Ureter (tissue), 1 donor: ENCODE results near the gene FAAP100. TPM values are rescaled to one million over a fixed set of nuclear protein-coding genes. Genes with fewer than 3 reads are reported as not detected.
A peak's percentile ranks its signal among the peaks of the same experiment; 100 is the strongest.

Source experiments
- DNase-seq: peaks from one replicate; pipeline ENCODE4 v3.0.0-alpha.2; 2020; ENCODE audit warnings: low spot score
- total RNA-seq: library from RNA; stranded (reverse); gene quantifications from one replicate; pipeline ENCODE4 v1.2.4, GENCODE V29; 2023
- donor health status: DM: yes; HTN: yes; CAD: no.

The FAAP100 gene
- total RNA-seq, 1 donor from 2014 or later = 37.1 TPM

DNA sequence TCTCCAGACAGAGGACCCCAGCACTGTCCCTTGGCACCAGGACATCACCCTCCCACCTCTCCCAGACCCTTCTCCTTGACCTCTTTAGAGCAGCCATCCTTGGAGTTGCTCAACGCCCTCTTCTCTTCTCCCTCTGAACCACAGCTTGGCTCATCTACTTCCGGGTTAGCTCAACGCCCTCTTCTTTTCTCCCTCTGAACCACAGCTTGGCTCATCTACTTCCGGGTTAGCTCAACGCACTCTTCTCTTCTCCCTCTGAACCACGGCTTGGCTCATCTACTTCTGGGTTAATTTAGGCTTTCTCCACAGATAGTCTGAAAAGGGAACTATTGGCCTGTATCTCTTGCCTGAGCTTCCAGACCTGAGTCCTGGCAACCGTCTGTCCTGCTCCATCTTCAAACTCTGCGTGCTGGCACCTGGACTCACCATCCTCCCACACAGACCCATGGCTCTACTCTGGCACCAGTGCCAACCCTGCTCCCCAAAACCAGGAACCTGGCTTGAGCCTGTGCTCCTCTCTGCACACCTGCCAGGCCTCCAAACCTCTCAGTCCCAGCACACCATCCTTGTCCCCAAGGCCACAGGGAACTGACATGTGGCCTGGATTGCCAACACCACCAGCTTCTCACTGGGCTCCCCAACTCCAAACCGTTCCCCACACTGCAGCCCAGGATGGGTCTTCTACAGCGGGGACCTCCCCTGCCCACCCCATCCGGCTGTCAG, 25.3 kb upstream of the FAAP100 start:
- DNase-seq = no peak

DNA sequence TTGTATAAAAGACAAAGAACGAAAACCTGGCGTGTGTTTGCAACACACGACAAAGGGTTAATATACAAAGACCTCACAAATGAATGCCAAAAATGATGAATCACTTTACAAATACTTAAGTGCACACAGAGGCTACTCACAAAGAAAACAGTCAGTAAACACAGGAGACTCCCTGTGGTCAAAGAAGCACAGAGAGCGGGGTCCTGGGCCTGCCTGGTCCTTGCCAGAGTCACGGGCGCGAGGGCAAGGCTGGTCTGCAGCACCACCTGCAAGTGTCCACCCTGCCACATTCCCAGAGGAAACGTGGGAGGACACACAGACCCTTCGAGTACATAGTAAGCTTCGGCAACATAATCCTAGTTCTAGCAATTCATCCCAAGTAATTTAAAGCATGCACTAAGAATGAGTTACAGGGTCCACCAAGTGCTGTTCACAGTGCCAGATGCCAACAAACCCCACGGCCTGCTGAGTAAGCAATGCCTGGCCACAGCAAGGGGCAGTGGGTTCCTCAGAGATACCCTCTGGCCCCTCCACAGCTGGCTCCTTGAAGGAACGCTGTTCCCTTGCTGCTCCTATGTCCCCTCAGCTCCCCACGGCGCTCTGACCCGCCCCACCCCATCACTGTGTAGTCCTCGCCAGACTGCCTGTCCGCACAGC, 24.6 kb upstream of the FAAP100 start:
- DNase-seq = no peak

DNA sequence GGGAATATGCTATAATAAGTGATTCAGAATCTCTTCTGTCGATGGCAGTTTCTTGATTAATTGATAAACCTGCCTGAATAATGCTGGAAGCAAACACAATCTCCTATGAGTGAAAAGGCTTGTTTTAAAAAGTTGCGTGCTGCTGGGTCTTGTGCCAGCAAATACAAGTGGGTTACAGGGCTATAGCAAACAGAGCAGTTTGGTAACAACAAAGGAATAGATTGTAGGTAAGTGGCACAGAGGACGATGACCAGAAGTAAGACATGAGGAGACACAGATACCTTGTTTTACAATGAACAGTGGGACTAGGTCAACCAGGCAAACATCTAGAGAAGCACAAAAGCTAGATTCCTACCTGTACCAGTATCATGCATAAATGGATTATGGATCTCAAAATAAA, 23.7 kb upstream of the FAAP100 start:
- no peak for DNase-seq

DNA sequence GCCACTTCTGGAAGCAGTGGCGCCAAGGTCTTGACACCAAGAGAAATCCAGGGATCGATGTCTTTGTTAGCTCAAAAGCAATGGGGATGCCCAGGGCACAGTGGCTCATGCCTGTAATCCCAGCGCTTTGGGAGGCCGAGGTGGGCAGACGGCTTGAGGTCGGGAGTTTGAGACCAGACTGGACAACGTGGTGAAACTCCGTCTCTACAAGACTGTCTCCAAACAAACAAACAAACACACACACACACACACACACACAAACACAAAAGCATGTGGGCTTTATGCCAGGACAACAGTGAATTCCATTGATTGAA, 22.4 kb upstream of the FAAP100 start:
- no peak for DNase-seq

DNA sequence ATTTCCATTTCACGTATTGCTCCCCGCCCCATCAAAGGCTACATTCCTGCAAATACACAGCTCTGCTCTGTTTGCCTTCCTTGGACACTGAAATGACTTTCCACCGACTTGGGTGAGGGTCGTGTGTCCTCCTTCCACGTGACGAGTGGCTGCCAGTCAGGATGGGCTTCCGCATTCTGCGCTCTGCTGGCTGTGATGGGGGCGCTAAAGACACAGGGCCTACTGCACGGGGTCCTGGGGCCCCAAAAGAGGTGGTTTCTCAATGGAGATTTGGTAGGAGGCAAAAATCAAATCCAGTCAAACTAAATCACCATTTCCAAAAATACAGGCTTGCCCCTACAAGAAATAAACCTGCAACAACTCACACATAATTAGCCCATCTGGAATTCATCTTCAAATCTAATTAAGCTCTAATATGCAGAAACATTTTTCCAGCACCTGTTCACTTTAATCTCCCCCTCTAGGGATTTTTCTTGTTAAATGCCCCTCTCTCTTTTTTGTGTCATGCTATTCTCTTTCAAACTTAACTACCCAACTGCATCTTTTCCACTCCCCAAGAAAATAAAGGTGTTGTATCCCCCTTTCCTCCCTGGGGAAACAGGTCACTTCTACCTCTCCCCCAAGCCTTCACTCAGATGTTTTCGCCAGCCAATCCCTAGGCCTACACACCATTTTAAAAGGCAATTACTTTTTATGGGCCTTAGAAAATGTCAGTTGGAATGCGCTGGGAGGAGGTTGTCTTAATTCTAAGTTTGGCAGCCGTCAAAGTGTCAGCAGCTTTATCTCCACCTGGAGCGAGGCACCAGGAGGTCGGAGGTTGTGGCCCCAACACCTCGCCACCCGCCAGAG, 21.9 kb upstream of the FAAP100 start:
- no peak for DNase-seq

DNA sequence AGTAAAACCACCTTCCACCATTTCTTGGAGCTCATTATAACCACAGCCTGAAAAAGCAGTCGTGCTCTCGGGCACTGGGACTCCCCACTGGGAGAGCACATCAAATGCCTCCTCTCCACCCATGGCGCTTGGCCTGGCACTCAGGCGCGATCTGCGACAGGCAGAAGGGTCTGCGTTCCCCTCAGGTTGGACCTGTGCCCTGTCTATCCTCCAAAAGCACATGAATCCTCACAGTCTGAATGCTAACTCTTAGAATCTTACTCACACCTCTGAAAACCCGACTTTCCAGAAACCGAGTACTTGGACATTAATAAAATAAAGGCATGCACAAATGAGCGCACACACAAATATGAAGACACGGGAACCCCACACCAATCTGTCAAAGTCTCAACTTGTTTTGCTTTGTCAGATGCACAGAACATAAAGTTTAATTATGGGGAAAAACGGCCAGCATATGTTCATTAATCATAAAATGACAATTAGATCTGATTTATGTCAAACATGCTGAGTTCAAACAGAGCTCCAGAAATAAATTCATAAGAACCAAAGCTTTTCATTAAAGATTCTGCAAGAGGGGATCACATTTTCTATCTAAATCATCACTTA, 20.5 kb upstream of the FAAP100 start:
- DNase-seq = no peak

DNA sequence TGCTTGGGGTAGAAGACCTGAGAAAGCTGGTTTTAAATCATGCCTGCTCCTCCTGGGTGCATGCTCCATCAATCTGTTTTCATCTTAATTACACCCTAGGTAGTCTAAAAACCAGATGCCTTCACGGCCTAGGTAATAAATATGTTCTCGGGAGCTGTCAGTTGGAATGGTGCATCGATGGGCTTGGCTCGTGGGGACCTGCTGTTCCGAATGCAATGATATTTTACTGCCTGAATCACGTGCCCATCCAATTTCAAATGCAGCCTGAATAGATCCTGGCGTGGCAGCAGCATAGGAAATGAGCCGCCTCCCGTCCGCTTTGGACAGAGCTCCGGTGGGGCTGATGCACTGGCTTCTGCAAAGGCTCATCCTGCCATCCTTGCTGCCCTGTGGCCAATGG, 18.8 kb upstream of the FAAP100 start:
- no peak for DNase-seq

DNA sequence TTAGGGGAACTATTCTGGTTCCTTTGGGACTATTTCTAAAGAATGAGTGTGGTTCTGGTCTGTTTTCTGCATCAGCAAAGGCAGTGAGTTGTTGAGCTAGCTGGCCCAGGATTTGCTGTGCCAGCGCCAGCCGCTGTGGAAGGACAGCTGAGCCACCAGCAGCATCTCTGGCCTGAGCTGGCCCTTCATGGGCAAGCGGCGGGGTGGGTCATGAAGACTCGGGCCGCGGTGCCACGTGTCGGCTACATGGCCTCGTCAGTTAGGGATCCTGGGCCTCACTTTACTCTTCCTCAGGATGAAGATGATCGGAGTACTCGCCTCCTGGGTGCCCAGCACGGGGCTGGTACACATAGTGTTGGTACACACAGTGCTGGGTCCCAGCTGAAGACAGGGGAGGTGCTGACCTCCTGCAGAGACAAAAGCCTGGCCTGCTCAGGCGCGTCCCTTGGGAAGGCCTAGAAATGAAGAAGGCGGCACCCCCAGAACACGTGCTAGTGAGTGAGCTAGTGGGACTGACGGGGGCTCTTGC, 17.9 kb upstream of the FAAP100 start:
- no peak for DNase-seq

DNA sequence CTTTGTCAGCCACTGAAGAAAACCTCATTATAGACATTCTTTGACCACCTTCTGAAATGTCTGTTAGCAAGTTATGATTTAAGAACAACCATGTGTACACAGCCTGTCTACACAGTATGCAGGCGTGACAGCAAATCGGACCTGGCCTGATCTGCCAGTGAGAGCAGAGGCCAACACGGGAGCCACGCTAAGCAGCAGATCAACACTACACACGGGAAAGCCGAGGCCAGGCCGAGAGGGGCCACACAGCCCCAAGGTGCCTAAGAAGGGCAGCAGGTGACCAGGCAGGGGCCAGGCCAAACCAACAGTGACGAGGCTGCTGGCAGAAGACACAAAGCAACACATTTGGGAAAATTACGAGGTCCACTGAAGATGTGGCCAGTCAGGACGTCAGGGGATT, 16.3 kb upstream of the FAAP100 start:
- DNase-seq = no peak

DNA sequence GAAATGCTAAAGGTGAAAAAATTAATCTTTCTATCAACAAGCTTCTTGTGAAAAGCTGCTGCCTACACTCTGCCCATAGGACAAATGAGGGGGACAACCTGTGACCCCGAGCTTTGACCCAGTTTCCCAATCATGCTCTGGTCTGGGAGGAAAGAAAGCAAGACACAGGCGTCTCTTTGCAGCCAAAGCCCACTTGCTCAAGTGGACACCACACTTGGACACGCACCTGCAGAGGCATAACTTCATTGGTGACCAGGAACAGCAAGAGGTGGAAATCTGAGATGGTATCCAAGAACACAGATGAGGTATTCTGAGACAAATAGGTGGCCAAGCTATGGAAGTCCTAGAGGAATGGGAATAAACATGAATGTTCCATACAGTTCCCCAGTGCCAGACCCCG, 15.0 kb upstream of the FAAP100 start:
- DNase-seq = no peak

DNA sequence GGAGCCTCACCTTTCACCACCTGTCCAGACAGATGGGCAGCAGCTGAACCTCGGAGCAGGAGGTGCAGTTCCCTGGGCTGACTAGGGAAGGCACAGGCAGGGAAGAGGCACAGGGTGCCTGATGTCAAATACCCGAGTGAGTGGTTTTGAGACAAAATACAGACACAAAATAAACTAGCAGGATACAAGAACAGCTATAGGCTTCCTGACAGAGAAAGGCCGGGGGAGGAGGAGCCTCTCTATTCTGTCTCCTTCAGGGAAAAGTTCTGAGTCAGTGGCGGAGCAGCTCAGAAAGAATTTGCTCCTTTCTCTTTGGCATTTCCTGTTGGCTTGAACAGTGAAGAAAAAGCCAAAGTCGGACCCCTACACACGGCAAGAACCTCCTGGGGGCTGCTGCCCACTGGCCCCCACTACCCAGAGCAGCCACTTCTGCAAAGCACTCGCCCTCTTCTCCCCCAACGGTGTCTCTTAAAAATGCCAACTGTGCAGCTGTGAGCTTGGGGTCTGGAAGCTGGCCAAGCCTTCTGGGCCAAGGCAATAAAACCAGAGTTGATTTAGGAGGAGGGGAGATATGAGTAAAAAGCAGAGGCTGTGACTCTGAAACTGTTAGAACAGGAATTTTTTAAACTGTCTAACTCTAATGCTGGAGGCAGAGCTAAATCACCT, 14.4 kb upstream of the FAAP100 start:
- peak; percentile 75 for DNase-seq

DNA sequence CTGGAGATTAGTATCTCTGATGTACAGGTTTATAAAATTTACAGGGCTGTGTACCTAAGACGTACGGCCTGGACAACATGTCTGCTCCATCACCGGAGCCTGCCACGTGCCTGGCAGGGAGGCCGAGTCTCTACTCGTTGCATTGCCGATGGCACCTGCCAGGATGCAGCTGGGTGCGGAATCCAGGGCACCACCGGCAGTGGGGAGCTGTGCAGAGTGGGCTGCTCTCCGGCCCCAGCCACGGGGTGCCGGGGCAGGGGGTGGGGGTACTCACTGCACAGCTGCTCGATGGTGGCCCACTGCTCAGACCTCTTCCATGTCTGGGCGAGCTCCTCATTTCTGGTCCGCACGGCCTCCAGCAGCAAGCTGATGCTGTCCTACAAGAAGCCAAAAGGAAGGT, 13.1 kb upstream of the FAAP100 start:
- no peak for DNase-seq

DNA sequence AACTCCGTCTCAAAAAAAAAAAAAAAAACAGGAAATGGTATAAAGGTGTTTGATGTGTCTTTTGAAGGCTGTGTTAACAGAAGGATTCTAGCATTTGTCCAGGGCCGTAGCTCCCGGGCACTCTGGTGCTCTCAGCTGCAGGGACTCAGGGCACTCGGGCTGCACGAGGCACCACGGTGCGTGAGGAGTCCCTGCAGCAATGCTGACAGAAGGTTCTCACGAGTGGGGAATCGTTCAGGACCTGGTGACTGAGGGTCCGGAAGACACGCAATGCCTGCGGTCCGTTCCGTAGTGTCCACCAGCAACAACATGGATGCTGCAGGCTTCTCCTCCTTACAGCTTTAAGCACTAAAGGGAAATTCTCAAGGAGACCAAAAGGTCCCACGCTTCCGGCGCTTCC, 12.6 kb upstream of the FAAP100 start:
- no peak for DNase-seq

DNA sequence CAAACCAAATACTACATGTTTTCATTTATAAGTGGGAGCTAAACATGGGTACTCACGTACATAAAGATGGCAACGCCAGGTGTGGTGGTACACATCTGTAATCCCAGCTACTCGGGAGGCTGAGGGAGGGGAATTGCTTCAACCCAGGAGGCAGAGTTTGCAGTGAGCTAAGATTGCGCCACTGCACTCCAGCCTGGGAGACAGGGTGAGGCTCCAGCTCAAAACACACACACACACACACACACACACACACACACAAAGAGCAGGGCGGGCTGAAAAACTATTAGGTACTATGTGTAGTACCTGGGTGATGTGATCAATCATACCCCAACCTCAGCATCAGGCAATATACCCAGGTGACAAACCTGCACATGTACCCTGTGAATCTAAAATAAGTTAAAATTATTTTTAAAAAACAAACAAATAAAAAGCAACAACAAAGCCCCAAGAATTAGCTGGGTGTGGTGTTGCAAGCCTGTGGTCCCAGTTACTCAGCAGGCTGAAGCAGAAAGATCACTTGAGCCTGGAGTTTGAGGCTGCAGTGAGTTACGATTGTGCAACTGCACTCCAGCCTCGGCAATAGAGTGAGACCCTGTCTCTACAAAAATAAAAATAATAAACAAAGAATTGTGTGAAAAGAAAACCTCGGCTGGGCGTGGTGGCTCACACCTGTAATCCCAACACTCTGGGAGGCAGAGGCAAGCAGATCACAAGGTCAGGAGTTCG, 11.9 kb upstream of the FAAP100 start:
- DNase-seq = no peak

DNA sequence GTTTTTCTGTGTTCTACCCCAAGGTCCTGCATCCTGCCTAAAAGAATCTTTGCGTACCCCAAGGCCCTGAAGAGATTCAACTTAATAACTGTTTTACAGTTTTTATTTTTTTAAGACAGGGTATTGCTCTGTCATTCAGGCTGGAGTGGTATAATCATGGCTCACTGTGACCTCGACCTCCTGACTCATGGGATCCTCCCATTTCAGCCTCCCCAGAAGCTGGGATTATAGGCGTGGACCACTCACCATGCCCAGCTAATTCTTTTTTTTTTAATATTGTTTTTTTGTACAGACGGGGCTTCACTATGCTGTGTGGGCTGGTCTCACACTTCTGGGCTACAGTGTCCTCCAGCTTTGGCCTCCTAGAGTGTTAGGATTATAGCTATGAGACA, 9.3 kb upstream of the FAAP100 start:
- no peak for DNase-seq

DNA sequence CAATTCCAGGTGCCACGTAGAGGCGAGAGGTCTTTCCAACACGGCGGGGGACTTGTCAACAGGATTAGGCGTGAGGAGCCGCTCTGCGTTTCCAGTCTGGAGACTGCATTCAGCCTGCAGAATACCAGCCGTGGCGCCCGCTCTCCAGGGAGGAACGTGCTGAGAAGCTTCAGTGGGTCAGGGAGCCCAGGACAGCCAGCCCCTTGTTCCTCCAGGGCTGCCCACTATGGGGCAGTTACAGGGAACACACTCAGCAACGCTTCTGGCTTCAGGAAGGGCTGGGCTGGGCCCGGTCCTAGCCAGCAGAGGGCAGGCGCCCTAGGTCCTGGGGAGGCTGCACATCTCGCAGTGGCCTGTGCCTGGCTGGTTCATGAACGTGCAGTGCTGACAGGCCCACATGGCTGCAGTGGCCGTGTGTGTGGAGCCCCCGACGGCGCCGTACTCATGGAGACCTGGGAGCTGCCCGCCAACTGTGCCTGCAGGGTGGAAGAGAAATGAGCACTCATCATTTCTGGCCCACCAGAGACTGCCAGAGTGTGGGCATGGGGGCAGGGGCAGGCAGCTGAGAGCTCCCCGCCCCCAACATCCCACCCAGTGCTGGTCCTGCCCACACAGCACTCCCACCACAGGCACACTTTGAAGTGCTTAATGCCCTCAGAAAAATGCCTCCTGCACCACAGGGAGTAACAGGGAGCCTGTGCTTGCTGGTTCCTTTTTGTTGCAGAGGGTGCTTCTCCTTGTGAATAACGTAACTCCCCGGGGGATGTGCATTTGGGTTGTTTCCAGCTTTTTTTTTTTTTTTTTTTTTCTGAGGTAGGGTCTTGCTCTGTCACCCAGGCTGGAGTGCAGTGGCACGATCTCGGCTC, 7.0 kb upstream of the FAAP100 start:
- no peak for DNase-seq

DNA sequence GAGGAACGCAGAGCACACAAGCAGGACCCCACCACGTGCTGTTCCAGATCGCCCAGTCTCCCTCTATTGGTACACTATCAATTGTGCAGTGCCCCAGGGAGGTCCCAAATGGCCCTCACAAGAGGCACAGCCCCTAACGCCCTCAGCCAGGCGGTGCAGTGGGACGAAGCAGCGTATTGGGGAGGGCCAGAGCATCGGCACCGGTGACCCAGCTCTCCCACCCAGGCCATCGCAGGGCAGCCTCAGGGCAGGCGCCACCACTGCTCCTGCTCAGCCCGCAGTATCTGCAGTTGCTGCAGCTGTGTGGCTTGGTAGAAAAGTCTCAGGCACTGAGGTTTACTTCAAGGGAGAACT, 5.9 kb upstream of the FAAP100 start:
- DNase-seq = no peak

DNA sequence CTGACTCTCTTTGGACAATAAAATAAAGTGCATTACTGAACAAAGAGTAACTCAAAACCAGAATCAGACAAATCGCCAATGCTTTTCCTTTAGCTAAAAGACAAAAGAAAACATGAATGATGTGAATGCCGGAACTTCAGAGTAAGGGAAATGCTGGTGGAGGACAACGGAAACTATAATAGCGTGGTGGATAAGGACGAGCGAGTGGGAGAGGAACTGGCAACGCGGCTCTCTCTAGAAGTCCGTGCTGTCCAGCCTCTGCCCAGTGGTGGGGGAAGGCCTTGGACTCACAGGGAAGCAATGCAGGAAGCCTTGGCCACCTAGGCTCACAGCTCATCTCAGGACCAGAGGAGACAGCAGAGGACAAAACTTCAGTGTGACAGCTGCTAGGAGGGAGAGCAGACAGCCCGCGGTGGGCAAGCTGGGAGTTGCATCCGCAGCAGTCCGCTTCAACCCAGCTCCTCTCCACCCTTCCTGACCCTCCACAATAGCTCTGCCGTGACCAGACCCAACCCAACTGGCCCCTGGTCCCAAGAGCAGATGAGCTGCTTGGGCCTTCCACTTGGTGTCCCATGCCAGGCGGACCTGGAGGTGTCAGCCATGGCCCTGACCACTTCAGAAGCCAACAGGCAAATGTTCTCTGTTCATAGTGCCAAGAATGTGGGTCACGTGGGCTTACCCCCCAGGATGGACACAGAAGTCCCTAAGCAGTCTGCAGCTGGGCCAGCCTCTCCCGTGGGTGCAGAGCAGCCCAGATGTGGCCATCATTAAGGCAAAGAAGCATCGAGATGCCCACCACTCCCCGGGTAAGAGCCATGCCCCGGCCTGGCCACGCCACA, 5.3 kb upstream of the FAAP100 start:
- DNase-seq = no peak

DNA sequence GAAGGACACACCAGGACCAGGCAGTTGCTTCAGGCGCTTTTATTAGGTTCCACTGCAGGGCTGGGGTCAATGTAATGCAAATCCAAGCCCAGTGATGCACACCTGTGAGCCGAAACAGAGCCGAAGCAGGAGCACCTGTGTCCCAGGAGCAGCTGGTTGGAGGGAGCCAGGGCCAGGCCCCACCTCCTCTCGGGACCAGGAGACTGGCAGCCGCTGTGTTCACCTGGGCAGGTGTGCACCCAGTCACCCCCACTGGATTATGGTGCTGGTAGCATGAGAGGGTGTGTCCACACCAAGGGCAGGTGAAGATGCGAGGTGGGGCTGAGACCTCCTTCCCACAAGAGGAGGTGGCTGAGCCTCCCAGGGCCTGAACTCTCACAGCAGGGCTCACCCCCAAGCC, 4.7 kb upstream of the FAAP100 start:
- DNase-seq = no peak
